PC-9 (cell line): ENCODE results near the gene PER3.

ENCODE experiments used
- CTCF ChIP-seq: fragments of 200-600 bp; sonication (generic); conservative IDR thresholded peaks from 2 replicates; pipeline ENCODE4 v1.6.1; 2017; ENCODE audit warnings: mixed run types, antibody characterized with exemption, mild to moderate bottlenecking, moderate library complexity
- EZH2 ChIP-seq: fragments of 200-600 bp; sonication (generic); IDR thresholded peaks from 2 replicates; pipeline ENCODE4 v1.8.0; 2017; ENCODE audit warnings: antibody characterized with exemption, low read depth

- TF ChIP-seq CTCF, result no peak
- no peak for TF ChIP-seq EZH2
Observed at GRCh38 chr1:7826363-7826762, 42.3 kb downstream of the PER3 start.
